HG03565 (cell line): Measurements from ENCODE around the gene GPBAR1.

Source experiments
- ATAC-seq: cut with Tn5 transposase; IDR thresholded peaks from one replicate; pipeline ENCODE4 v1.9.1; 2021; ENCODE audit warnings: mild to moderate bottlenecking, moderate library complexity; ENCODE audit not compliant: unreplicated experiment

GPBAR1 gene

GRCh38 chr2:218238887-218239286 lies 21.9 kb upstream of the GPBAR1 start:
- ATAC-seq, result no peak

GRCh38 chr2:218244204-218244603 lies 16.6 kb upstream of the GPBAR1 start:
- ATAC-seq, result no peak

- no peak for ATAC-seq
Observed at GRCh38 chr2:218244665-218245064, 16.1 kb upstream of the GPBAR1 start.

DNA sequence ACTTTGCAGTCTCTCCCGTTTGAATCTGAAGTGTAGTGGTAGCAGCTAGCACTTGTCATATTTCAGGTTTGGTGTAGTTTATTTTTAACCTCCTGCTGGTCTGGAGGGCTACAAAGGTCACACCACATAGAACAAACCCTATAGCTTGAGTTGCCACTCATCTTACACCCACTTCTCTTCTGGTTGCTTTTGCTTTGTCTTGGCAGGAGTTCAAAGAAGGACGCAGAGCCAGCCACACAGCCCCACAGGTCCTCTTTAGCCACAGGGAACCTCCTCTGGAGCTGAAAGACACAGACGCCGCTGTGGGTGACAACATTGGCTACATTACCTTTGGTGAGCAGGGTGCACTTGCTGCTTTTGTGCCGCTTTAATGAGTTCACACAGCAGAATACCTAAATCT lies 15.6 kb upstream of the GPBAR1 start:
- no peak for ATAC-seq

DNA sequence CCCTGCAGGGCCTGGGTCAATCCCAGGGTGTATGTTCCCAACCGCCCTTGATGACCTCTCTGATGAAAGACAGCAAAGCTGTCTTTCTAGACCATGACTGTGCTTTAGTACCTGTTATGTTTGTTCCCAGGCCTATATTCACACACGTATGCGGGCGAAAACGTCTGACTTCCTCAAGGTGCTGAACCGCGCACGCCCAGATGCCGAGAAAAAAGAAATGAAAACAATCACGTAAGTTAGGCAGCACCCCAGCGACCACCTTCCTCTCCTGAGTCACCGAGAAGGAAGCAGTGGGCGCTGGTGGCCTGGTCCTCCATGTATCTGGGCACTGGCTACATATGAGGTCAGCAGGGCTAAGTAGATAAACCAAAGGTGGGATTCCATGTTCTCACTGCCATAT lies 11.1 kb upstream of the GPBAR1 start:
- no peak for ATAC-seq

DNA sequence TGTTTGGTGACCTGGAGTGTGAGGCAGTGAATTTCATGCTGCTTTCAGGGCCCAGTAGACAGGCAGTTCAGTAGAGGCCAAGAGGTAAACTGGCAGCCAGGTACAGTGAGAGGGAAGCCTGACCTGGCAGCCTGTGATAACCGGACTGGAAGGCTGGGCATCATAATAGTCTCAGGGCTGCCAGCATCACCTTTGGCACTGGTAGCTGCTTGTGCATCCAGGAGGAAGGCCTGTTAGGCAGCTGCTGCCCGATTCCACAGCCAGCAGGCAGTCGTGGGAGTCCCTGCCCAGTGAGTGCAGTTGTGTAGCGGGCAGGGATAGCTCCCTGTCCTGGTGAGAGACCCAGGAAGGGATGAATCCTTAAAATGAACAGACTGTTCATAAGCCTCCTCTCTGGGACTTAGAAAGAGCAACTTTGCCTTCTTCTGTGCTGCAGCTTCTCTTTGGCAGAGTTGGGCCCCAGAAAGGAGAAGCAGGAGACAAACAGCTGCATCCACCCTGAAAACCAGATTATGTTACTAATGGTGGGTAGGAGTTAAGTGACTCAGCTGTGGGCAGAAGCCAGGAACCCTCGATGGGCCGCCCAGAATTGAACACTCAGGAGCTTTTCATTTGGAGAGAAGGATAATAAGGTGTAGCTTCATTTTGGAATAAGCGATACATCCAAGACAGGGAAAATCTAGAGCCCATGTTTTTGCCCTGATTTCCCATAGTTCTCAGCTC lies 8.1 kb upstream of the GPBAR1 start:
- ATAC-seq, result no peak

DNA sequence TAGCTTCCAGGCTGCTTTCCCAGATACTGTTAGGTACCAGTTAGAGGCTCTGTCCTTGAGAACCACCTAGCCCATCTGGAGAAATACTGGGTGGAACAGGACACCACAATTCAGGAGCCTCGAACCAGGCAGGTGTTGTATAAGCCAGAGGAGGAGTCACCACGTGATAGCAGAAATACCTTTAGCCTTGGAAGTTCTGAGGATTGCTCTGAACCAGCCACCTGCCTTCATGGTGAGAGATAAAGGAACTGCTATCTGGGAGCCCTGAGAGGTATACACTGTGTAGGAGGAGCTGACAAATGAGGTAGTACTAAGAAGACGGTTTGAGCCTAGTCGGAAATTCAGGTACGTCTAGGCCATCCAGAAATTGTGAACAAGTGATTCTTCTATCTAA lies 7.6 kb upstream of the GPBAR1 start:
- no peak for ATAC-seq

- ATAC-seq, result no peak
Observed at GRCh38 chr2:218255446-218255845, 5.4 kb upstream of the GPBAR1 start.

GRCh38 chr2:218256612-218257350 lies 4.0 kb upstream of the GPBAR1 start:
- ATAC-seq, result no peak

GRCh38 chr2:218257390-218257981 lies 3.3 kb upstream of the GPBAR1 start:
- peak; percentile 64 for ATAC-seq

- no peak for ATAC-seq
Observed at GRCh38 chr2:218259099-218259961, 1.5 kb upstream of the GPBAR1 start.

- no peak for ATAC-seq
Observed at GRCh38 chr2:218260166-218260565, 649 bp upstream of the GPBAR1 start.

- no peak for ATAC-seq
Observed at GRCh38 chr2:218261423-218262236, 815 bp downstream of the GPBAR1 start.

DNA sequence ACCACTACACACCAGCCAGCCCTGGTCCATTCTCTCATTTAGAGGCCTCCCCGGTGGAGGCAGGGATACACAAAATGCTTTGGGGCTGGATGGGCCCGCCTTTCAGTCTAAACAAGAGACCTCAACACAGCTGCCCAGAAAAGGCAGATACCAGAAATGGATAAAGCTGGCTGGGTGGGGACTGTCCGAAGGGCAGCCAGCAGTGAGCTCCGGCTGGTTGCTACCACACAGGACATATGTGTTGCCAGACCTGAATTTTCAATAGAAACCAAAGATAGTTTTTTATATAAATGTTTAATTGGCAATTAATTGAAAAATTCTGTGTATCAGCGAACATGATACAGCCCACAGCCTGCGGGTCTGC lies 1.4 kb downstream of the GPBAR1 start:
- ATAC-seq, result no peak

DNA sequence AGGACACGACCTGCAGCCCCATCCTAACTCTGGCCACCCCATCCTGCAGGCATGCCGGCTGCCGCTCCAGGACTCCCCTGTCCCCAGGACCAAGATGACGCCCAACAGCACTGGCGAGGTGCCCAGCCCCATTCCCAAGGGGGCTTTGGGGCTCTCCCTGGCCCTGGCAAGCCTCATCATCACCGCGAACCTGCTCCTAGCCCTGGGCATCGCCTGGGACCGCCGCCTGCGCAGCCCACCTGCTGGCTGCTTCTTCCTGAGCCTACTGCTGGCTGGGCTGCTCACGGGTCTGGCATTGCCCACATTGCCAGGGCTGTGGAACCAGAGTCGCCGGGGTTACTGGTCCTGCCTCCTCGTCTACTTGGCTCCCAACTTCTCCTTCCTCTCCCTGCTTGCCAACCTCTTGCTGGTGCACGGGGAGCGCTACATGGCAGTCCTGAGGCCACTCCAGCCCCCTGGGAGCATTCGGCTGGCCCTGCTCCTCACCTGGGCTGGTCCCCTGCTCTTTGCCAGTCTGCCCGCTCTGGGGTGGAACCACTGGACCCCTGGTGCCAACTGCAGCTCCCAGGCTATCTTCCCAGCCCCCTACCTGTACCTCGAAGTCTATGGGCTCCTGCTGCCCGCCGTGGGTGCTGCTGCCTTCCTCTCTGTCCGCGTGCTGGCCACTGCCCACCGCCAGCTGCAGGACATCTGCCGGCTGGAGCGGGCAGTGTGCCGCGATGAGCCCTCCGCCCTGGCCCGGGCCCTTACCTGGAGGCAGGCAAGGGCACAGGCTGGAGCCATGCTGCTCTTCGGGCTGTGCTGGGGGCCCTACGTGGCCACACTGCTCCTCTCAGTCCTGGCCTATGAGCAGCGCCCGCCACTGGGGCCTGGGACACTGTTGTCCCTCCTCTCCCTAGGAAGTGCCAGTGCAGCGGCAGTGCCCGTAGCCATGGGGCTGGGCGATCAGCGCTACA lies 2.1 kb downstream of the GPBAR1 start:
- no peak for ATAC-seq

GRCh38 chr2:218263817-218264641 lies 3.2 kb downstream of the GPBAR1 start:
- ATAC-seq, result no peak

DNA sequence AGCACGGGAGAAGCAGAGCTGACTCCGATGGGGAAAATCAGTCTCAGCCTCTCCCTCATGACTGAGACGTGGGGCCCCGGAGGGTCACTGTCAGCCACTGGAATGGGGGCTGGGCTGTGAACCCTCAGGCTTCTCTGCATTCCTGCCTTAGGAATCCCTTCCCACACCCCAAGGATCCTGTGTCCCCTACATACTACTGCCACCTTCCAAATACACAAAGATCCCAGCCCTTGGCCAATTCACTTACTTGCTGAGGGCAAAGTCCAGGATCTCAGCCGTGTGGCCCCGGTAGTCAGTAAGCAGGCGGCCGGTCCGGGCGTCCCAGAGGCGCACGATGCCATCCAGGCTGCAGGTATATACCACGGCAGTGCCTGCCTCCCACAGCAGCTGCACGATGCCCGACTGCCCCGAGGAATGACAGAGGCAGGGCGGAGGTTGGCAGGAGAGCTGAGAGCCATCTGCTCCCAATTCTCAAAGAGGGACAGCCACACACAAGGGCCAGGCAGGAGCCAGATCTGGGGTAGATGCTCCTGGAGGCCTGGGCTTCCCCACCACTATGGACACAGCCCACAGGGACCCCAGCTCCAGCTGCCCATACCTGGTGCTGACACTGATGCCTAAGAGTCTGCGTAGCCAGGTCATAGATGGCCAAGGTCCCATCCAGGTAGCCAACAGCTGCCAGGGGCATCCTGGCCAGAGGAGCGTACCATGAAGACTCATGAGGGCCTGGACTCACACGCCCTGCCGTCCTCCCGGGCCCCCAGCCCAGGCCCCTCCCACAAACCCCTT lies 4.2 kb downstream of the GPBAR1 start:
- no peak for ATAC-seq

DNA sequence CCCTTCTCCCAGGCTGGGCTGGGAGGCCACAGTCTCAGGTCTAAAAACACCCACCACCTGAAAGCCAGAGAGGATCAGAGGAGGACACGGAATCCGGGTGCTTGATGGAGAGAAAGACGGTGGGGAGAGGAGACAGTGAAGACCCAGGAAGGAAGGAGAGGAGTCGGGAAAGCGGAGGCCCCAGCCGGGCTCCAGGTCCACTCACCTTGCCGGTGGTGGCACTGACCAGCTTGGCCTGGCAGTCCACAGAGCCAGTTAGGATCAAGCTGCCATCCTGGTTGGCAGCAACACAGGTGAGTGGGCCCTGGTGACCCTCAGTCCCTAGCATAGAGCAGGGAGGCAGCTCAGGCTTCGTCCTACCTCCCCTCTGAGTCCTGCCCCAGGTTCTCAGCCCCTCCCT lies 4.8 kb downstream of the GPBAR1 start:
- no peak for ATAC-seq
